Activated T-helper 1 cell treated with anti-CD3 and anti-CD28 coated beads, Interleukin-12 subunit alpha, Interleukin-12 subunit beta, Interleukin-2, Interleukin-4 antibody, amounts not matched to agents 30 ng/mL and 10 ng/mL and 1 ng/mL, durations not matched to agents 14 hours and 24 hours and 36 hours (primary cell): Measurements from ENCODE around the gene GREB1L. TPM values are rescaled to one million over a fixed set of nuclear protein-coding genes. Genes with fewer than 3 reads are reported as not detected.
"Not testable (repeated sequence)": the region's sequence is repeated elsewhere in the genome, so short reads cannot be mapped to it uniquely, and the experiment has no call there.

Experiments
- DNase-seq: peaks from one replicate; pipeline ENCODE4 v3.0.0; 2021; ENCODE audit warnings: low spot score
- H3K27ac Mint-ChIP-seq: one replicate; pipeline ENCODE4 v1.8.0; 2021; ENCODE audit warnings: mild to moderate bottlenecking, mixed read lengths
- H3K27me3 Mint-ChIP-seq: one replicate; pipeline ENCODE4 v1.8.0; 2022; ENCODE audit warnings: mild to moderate bottlenecking, moderate library complexity, mixed read lengths; ENCODE audit not compliant: insufficient read depth
- H3K36me3 Mint-ChIP-seq: one replicate; pipeline ENCODE4 v1.8.0; 2021; ENCODE audit warnings: low read depth, mixed read lengths
- H3K4me1 Mint-ChIP-seq: one replicate; pipeline ENCODE4 v1.8.0; 2021; ENCODE audit warnings: low read depth, mixed read lengths
- H3K4me3 Mint-ChIP-seq: one replicate; pipeline ENCODE4 v1.8.0; 2021; ENCODE audit warnings: mild to moderate bottlenecking, moderate library complexity, mixed read lengths
- H3K9me3 Mint-ChIP-seq: one replicate; pipeline ENCODE4 v1.8.0; 2021; ENCODE audit warnings: mixed read lengths
- intact Hi-C: fragments of 100-400 bp; cut with micrococcal nuclease; formaldehyde crosslinking; loops from one replicate; pipeline ENCODE4 v1.15.1; 2024
- total RNA-seq: library from RNA; stranded (reverse); gene quantifications from 2 replicates; pipeline ENCODE4 v1.2.3, GENCODE V29; 2022

The GREB1L gene
- total RNA-seq, 1 donor from 2014 or later: not detected

DNA sequence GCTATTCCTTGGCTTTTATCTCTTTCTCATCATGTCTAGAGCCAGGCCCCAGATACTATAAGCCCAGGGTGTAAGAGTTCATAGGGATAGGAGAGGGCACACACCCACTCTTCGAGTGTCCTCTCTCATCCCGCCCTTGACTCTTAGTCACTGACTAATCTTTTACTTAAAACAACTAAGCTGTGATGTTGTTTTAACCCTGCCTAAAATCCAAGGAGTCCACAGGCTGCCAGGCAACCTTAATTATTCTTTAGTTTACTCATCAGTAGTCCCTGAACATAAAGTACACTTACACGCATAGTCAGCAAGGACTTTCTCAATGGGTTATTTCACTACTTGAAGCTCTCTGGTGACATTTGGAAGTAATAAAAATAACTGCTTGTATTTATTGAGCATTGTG lies 28.4 kb downstream of the GREB1L start:
- no peaks in the 10 kb centered on the region for H3K9me3 Mint-ChIP-seq
- intact Hi-C loops: no loop called here
- no peaks in the 10 kb centered on the region for H3K36me3 Mint-ChIP-seq
- no peak overlapping the region for H3K27ac Mint-ChIP-seq
- H3K4me3 Mint-ChIP-seq: no peak overlapping the region
- no peak for DNase-seq
- no peaks in the 10 kb centered on the region for H3K4me1 Mint-ChIP-seq
- H3K27me3 Mint-ChIP-seq: no peaks in the 10 kb centered on the region

DNA sequence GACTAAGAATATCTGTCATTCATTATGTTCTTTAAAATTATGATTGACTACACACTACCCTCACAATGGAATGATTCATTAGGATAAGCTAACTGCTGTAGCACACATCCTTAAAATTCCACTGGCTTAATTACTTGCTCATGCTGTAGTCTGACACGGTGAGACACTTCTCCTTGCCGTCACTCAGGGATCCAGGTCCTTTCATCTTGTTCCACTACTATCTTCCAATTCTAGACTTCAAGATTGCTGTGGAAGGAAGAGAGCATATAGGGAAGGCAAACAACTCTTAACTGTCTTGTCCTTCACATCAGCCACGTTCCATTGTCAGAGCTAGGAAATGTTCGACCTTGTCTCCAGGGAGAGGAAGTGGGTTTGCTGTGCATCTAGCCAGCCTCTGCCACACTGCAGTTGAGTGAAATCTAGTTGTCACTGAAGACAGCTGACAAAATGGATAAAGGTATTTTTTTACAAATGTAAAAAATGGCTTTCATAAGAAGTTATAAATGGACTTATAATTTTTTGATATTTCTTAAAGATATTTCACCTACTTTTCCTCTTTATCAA lies 30.1 kb downstream of the GREB1L start:
- Mint-ChIP-seq H3K27ac (no peak overlapping the region), H3K36me3 (no peaks in the 10 kb centered on the region), H3K4me1 (no peaks in the 10 kb centered on the region), H3K4me3 (no peak overlapping the region), H3K27me3 (no peaks in the 10 kb centered on the region), H3K9me3 (no peaks in the 10 kb centered on the region)
- intact Hi-C loops: no loop called here
- DNase-seq: no peak

DNA sequence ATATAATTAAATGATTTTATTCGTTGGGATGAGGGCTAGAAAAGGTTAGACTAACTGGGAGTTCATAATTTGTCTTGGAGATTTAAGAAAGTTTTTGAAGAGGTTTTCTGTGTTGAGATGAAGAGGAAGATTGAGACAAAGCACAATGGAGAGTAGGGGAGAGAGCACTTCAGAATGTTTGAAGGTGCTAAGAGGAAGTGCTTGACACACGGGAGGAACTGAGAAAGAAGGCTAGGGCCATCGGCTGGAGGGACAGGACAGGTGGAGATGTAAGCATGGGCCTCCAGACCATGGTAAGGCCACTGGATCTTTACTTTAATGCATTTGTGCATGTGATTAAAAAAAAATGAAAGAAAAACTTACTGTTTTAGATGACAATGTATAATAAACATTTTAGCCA lies 31.5 kb downstream of the GREB1L start:
- Mint-ChIP-seq H3K9me3 (no peaks in the 10 kb centered on the region), H3K4me1 (no peaks in the 10 kb centered on the region), H3K27me3 (no peaks in the 10 kb centered on the region), H3K36me3 (no peaks in the 10 kb centered on the region), H3K4me3 (no peak overlapping the region), H3K27ac (no peak overlapping the region)
- no peak for DNase-seq
- intact Hi-C loops: no loop called here

DNA sequence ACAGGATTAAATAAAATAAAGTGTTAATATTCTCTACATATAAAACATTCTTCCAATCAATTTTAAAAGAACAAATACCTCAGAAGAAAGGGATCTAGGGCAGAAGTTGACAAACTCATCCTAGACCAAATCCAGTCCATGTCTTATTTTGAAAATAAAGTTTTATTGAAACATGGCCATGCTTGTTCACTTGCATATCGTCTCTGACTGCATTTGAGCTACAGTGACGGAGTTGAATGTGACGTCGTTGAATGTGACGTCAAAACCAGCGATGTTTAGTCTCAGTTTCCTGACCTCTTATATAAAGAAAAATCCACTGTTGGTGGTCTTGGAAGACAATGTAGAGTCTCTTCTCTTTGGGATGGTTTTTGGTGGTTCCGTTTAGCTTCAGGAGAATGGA lies 33.6 kb downstream of the GREB1L start:
- no peak for DNase-seq
- Mint-ChIP-seq H3K4me1 (no peaks in the 10 kb centered on the region), H3K36me3 (no peaks in the 10 kb centered on the region), H3K27me3 (no peaks in the 10 kb centered on the region), H3K9me3 (no peaks in the 10 kb centered on the region), H3K4me3 (no peak overlapping the region), H3K27ac (no peak overlapping the region)
- intact Hi-C loops: no loop called here

DNA sequence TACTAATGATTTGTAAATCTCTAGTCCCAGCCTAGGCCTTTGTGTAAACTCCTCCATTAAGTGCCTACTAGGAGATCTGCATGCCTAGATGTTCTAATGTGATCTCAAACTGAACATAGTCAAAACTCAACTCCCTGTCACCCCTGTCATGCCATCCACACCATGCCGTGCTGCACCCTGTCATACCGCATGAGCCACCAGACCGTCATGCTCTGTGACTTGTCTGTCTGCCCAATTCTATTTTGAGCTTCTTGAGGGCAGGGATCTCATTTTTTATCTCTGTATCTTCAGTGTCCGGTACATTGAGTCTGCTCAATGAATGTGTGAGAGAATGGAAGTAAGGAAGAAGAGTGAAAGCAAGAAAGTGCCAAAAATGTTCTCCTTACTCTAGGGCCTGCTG lies 35.5 kb downstream of the GREB1L start:
- no peak overlapping the region for H3K4me3 Mint-ChIP-seq
- H3K36me3 Mint-ChIP-seq: no peaks in the 10 kb centered on the region

DNA sequence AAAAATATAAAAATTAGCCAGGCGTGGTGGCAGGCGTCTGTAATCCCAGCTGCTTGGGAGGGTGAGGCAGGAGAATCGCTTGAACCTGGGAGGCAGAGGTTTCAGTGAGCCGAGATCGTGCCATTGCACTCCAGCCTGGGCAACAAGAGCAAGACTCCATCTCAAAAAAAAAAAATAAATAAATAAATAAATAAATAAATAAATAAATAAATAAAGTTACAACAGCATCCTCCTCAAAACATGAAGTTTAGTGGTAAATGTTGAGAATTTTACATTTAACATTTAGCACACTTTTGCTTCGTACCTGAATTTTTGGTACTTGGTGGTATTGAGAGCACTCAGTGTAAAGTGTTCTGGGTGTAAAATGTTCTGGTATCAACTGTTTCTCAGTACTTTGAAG lies 36.2 kb downstream of the GREB1L start:
- intact Hi-C loops, H3K4me3 Mint-ChIP-seq, H3K27me3 Mint-ChIP-seq, H3K36me3 Mint-ChIP-seq, DNase-seq, H3K9me3 Mint-ChIP-seq, H3K27ac Mint-ChIP-seq, H3K4me1 Mint-ChIP-seq: not testable (repeated sequence)

More for the DNA sequence above, 35.5 kb downstream of the GREB1L start:
- intact Hi-C loops: no loop called here
- no peaks in the 10 kb centered on the region for H3K4me1 Mint-ChIP-seq
- H3K9me3 Mint-ChIP-seq: no peaks in the 10 kb centered on the region
- DNase-seq: no peak
- H3K27ac Mint-ChIP-seq: no peak overlapping the region
- H3K27me3 Mint-ChIP-seq: peaks cover 3% of the 10 kb centered on the region

DNA sequence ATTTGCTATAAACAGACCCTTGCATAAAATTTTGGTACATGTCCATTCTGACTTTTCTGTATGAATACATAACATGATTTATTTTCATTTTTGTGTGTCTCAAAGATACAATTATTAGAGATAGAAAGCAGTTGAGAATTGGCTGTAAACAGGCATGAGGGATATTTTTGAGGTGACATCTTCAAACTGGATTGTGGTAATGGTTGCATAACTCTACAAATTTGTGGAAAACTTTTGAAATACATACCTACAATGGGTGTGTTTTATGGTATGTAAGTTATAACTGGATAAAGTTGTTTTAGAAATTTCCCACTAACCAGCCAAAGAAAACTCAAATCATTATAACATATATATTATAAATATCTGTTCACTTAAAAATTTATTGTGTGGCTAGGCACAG lies 39.6 kb downstream of the GREB1L start:
- Mint-ChIP-seq H3K27ac (no peak overlapping the region), H3K4me1 (no peaks in the 10 kb centered on the region), H3K36me3 (no peaks in the 10 kb centered on the region), H3K4me3 (no peak overlapping the region), H3K27me3 (peaks cover 7% of the 10 kb centered on the region), H3K9me3 (no peaks in the 10 kb centered on the region)
- DNase-seq: no peak
- intact Hi-C loops: loop anchor here (10.0 kb wide), 1 partner anchor 57 kb away; no protein-coding TSS in a partner anchor

DNA sequence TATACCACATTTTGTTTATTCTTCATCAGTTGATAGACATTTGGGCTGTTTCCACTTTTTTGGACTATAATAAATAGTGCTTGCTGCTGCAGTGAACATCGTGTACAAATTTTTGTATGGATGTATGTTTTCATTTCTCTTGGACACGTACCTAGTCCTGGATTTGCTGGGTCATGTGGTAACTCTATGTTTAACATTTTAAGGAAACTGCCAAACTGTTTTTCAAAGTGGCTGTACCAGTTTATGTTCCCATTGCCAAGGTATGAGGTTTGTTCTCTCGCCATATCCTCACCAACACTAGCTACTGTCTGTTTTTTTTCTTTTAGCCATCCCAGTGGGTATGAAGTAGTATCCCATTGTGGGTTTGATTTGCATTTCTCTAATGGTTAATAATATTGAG lies 42.5 kb downstream of the GREB1L start:
- Mint-ChIP-seq H3K27ac (no peak overlapping the region), H3K36me3 (no peaks in the 10 kb centered on the region), H3K27me3 (peaks cover 7% of the 10 kb centered on the region), H3K9me3 (no peaks in the 10 kb centered on the region), H3K4me1 (no peaks in the 10 kb centered on the region), H3K4me3 (no peak overlapping the region)
- DNase-seq: no peak
- intact Hi-C loops: loop anchor here (10.0 kb wide), 1 partner anchor 60 kb away; no protein-coding TSS in a partner anchor

DNA sequence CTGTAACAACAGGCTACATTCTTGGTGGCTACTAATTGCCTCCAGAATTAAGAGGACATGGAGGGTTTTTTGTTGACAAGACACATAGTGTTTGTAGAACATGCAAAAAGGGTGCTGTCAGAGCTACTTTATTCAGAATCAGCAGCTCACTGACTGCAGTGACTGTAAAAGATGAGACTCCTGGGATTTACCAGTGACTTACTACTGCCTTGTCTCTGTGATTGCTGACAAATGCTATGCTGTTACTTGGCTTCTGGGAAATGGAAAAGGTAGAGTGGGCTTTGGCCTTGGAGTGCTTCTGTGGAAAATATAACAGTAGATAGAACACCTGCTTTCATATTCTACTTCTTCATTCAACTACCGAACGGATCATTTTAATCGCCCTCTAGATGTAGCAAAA lies 47.8 kb downstream of the GREB1L start:
- H3K9me3 Mint-ChIP-seq: no peaks in the 10 kb centered on the region
- H3K4me3 Mint-ChIP-seq: no peak overlapping the region
- DNase-seq: no peak
- no peaks in the 10 kb centered on the region for H3K36me3 Mint-ChIP-seq
- H3K27me3 Mint-ChIP-seq: no peaks in the 10 kb centered on the region
- H3K27ac Mint-ChIP-seq: no peak overlapping the region
- intact Hi-C loops: loop anchor here (10.0 kb wide), 2 partner anchors 45 to 65 kb away; partner anchors contain the start of gene GREB1L
- no peaks in the 10 kb centered on the region for H3K4me1 Mint-ChIP-seq

DNA sequence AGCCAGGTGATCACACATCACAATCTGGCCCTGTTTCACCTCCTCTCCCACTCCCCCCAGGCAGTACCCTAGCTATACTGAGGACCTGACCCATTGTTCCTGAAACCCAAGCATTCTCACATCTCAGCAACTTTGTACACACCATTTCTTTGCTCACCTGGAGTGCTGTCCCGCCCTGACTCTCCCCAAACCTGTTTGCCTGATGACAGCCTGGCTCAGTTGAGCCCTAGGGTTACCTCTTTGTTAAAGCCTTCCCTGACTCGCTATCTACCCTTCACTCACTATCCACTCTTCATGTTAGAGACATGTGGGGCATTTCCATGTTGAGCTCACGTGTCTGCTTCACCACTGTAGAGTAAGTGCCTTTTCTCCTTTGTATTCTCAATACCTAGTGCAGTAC lies 49.1 kb downstream of the GREB1L start:
- H3K27ac Mint-ChIP-seq: no peak overlapping the region
- H3K9me3 Mint-ChIP-seq: no peaks in the 10 kb centered on the region

DNA sequence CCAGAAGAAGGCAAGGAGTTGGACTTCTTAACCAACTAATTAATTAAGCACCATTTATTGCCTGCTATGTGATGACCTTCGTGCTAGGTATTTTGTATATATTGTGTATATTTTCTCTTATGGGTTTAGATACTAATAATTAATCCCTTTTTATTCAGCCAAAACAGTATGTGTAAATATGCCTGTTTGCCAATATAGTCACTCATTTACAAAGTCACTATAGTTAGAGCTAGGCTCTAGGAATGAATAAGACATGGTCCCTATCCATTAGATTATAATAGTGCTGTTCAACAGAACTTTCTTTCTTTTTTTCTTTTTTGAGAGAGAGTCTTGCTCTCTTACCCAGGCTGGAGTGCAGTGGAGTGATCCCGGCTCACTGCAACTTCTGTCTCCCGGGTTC lies 51.4 kb downstream of the GREB1L start:
- H3K9me3 Mint-ChIP-seq: no peaks in the 10 kb centered on the region
- no peaks in the 10 kb centered on the region for H3K36me3 Mint-ChIP-seq
- no peaks in the 10 kb centered on the region for H3K27me3 Mint-ChIP-seq
- H3K4me3 Mint-ChIP-seq: no peak overlapping the region
- no peak overlapping the region for H3K27ac Mint-ChIP-seq
- no peak for DNase-seq
- H3K4me1 Mint-ChIP-seq: no peaks in the 10 kb centered on the region
- intact Hi-C loops: loop anchor here (10.0 kb wide), 1 partner anchor 49 kb away; the partner anchor contains the start of gene GREB1L

More for the DNA sequence above, 49.1 kb downstream of the GREB1L start:
- Mint-ChIP-seq H3K36me3 (no peaks in the 10 kb centered on the region), H3K4me1 (no peaks in the 10 kb centered on the region), H3K27me3 (no peaks in the 10 kb centered on the region), H3K4me3 (no peak overlapping the region)
- intact Hi-C loops: loop anchor here (10.0 kb wide), 1 partner anchor 46 kb away; the partner anchor contains the start of gene GREB1L
- no peak for DNase-seq

DNA sequence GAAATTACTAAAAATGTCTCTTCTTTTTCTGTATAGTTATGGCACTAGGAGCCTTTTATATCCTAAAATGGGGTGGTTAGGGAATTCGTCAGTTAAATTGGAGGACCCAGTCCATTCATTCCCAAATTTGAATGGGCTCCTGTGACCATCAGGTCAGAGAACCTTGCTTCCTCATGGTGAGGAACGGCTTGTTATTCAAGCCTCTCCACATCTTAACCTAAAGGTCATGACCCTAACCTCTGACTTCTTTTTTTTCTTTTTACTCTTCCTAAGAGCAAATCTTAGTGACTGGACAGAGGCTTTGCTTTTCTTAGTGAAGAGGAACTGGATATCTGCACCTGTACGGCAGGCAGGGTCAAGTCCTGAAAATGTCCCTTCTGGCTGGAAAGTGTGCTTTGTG lies 53.1 kb downstream of the GREB1L start:
- Mint-ChIP-seq H3K36me3 (no peaks in the 10 kb centered on the region), H3K27ac (no peak overlapping the region), H3K27me3 (no peaks in the 10 kb centered on the region), H3K9me3 (no peaks in the 10 kb centered on the region), H3K4me1 (no peaks in the 10 kb centered on the region), H3K4me3 (no peak overlapping the region)
- DNase-seq: no peak
- intact Hi-C loops: loop anchor here (10.0 kb wide), 1 partner anchor 50 kb away; the partner anchor contains the start of gene GREB1L

DNA sequence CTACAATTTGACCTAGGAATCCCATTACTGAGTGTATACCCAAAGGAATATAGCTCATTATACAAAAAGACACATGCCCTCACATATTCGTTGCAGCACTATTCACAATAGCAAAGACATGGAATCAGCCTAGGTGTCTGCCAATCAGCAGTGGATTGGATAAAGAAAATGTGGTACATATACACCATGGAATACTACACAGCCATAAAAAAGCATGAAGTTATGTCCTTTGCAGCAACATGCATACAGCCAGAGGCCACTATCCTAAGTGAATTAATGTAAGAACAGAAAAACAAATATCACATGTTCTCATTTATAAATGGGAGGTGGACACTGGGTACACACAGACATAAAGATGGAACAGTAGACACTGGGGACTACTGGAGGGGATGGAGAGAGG lies 54.0 kb downstream of the GREB1L start:
- H3K27me3 Mint-ChIP-seq: peaks cover 2% of the 10 kb centered on the region
- intact Hi-C loops: loop anchor here (10.0 kb wide), 1 partner anchor 51 kb away; the partner anchor contains the start of gene GREB1L
- no peak for DNase-seq
- no peak overlapping the region for H3K27ac Mint-ChIP-seq
- no peak overlapping the region for H3K4me3 Mint-ChIP-seq
- no peaks in the 10 kb centered on the region for H3K9me3 Mint-ChIP-seq
- no peaks in the 10 kb centered on the region for H3K4me1 Mint-ChIP-seq
- no peaks in the 10 kb centered on the region for H3K36me3 Mint-ChIP-seq

DNA sequence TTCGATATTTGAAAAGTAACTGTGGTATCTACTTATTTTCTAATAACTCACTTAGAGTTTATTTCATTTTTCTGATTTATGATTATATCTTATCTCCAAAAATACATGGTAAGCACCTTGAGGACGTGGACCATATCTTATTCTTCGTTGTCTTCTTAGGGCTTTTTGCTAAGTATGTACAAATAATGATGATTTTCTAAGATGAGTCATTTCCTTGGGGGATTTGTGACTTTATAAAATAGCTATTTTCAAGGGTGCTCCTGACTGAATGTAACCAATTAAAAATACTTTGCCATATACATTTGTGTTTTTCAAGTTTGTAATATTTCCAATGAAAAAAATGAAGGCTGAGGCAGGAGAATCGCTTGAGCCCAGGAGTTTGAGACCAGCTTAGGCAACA lies 56.3 kb downstream of the GREB1L start:
- Mint-ChIP-seq H3K36me3 (no peaks in the 10 kb centered on the region), H3K9me3 (no peaks in the 10 kb centered on the region), H3K27me3 (peaks cover 2% of the 10 kb centered on the region), H3K27ac (no peak overlapping the region), H3K4me1 (no peaks in the 10 kb centered on the region), H3K4me3 (no peak overlapping the region)
- no peak for DNase-seq
- intact Hi-C loops: loop anchor here (10.0 kb wide), 1 partner anchor 54 kb away; the partner anchor contains the start of gene GREB1L
